ENCODE measurements around the gene EVA1A.

EVA1A gene

DNA sequence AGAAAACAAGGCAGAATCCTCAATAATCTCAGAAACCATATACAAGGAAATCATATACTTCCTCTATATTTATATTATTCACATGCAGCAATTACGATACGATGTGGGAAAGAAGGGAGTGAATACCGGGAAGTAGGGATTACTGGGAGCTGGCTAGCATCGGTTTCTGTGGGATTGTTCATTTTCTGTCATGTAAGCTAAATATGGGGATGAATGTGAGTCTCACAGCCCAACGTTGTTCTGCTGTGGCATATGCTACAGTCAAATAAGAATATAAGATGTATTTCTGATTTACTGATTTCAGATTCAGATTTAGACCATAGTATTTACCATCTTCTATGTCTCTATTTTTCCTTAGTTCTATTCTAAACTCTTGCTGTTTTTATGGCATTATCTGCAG lies 113.6 kb downstream of the EVA1A start:
- DNase-seq (ENCODE audit: extremely low read depth, low read depth) = no peak
- no peak overlapping the region for H3K4me3 ChIP-seq (replicated peaks; ENCODE audit: low read depth, low read length)
- TF ChIP-seq, protein P1, sequence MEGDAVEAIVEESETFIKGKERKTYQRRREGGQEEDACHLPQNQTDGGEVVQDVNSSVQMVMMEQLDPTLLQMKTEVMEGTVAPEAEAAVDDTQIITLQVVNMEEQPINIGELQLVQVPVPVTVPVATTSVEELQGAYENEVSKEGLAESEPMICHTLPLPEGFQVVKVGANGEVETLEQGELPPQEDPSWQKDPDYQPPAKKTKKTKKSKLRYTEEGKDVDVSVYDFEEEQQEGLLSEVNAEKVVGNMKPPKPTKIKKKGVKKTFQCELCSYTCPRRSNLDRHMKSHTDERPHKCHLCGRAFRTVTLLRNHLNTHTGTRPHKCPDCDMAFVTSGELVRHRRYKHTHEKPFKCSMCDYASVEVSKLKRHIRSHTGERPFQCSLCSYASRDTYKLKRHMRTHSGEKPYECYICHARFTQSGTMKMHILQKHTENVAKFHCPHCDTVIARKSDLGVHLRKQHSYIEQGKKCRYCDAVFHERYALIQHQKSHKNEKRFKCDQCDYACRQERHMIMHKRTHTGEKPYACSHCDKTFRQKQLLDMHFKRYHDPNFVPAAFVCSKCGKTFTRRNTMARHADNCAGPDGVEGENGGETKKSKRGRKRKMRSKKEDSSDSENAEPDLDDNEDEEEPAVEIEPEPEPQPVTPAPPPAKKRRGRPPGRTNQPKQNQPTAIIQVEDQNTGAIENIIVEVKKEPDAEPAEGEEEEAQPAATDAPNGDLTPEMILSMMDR (IDR thresholded peaks at IDR 0.05; ENCODE audit: low read depth, low read length, missing control alignments) = no peak
